HCT116 (cell line): Measurements from ENCODE around the gene MAPK8IP1. TPM values are rescaled to one million over a fixed set of nuclear protein-coding genes. Genes with fewer than 3 reads are reported as not detected.

Experiments
- ATAC-seq: fragments of 200-7000 bp; cut with Tn5 transposase; 2 replicates; pipeline ENCODE4 v1.9.1; 2020; ENCODE audit warnings: mild to moderate bottlenecking, moderate library complexity
- BruUV-seq: library from RNA; stranded (reverse); fragments of 400-500 nt; replicated peaks from 2 replicates; lab custom pipeline; 2021; lab: Mats Ljungman, UMichigan
- CTCF ChIA-PET: fragments of 300-600 bp; sonication (Branson Sonifier 250); formaldehyde crosslinking; loops from one replicate; lab custom pipeline; 2021; ENCODE audit warnings: antibody characterized with exemption; lab: Charles Lee
- POLR2A ChIA-PET: fragments of 300-600, 350-600 bp; sonication (Branson Sonifier 250); formaldehyde crosslinking; loops from one replicate; lab custom pipeline; 2021; ENCODE audit warnings: antibody characterized with exemption; lab: Charles Lee
- RAD21 ChIA-PET, 2 experiments: fragments of 300-600 bp; sonication (Branson Sonifier 250); formaldehyde crosslinking; loops; one replicate each; lab custom pipeline; 2023; ENCODE audit warnings: low total read pairs in 2 of 2; ENCODE audit not compliant: uncharacterized antibody in 2 of 2, unreplicated experiment in 2 of 2, low non-redundant PET in 1 of 2; lab: Charles Lee
- DNase-seq: peaks from one replicate; pipeline ENCODE4 v3.0.0-alpha.2; 2010; ENCODE audit warnings: low read depth, low spot score
- H2AFZ ChIP-seq: fragments of 200-600 bp; shearing (Covaris generic), sonication (generic); 2 replicates; pipeline ENCODE4 v1.6.1; 2017; ENCODE audit warnings: low read depth, mixed run types, mixed read lengths, antibody characterized with exemption, low read length; ENCODE audit not compliant: poor library complexity, severe bottlenecking
- H3K27ac ChIP-seq: 2 replicates; pipeline ENCODE4 v1.5.1; 2012; ENCODE audit warnings: low read depth, low read length
- H3K27me3 ChIP-seq: fragments of 200-600 bp; sonication (generic); 2 replicates; pipeline ENCODE4 v1.6.1; 2016; ENCODE audit warnings: mixed run types, low read length, mixed read lengths; ENCODE audit not compliant: insufficient read depth
- H3K36me3 ChIP-seq, 2 experiments: fragments of 200-500 bp in 1 of 2; fragments of 200-600 bp in 1 of 2; sonication (Bioruptor generic) in 1 of 2; sonication (generic) in 1 of 2; 2 replicates each; pipeline versions ENCODE4 v1.5.1 to v1.6.1; 2014 to 2016; ENCODE audit warnings: low read length in 2 of 2, inconsistent platforms in 1 of 2, mixed read lengths in 1 of 2, mixed run types in 1 of 2; ENCODE audit not compliant: insufficient read depth in 2 of 2, control insufficient read depth in 1 of 2
- H3K4me1 ChIP-seq, 2 experiments: fragments of 200-600 bp in 1 of 2; sonication (generic) in 1 of 2; 2 replicates each; pipeline versions ENCODE4 v1.5.1 to v1.6.1; 2012 to 2017; ENCODE audit warnings: low read length in 2 of 2, inconsistent platforms in 1 of 2, mild to moderate bottlenecking in 1 of 2, mixed read lengths in 1 of 2, mixed run types in 1 of 2, moderate library complexity in 1 of 2; ENCODE audit not compliant: insufficient read depth in 2 of 2, control insufficient read depth in 1 of 2
- H3K4me2 ChIP-seq: fragments of 200-600 bp; sonication (generic); 2 replicates; pipeline ENCODE4 v1.6.1; 2017; ENCODE audit warnings: mixed run types, low read length, mixed read lengths
- H3K4me3 ChIP-seq, 2 experiments: fragments of 200-600 bp in 1 of 2; sonication (generic) in 1 of 2; replicated peaks in 1 of 2; 2 replicates each; pipeline ENCODE4 v1.5.1; 2011 to 2016; ENCODE audit warnings: low read length in 2 of 2, control low read depth in 1 of 2, low read depth in 1 of 2, mild to moderate bottlenecking in 1 of 2, mixed read lengths in 1 of 2, mixed run types in 1 of 2
- H3K79me2 ChIP-seq: fragments of 200-600 bp; sonication (generic); 2 replicates; pipeline ENCODE4 v1.6.1; 2017; ENCODE audit warnings: mild to moderate bottlenecking, mixed run types, low read length, moderate library complexity, mixed read lengths; ENCODE audit not compliant: insufficient read depth
- H3K9ac ChIP-seq: fragments of 200-600 bp; sonication (generic); 2 replicates; pipeline ENCODE4 v1.6.1; 2016; ENCODE audit warnings: low read length, mixed read lengths
- H3K9me2 ChIP-seq: fragments of 200-600 bp; sonication (generic), shearing (Covaris generic); 2 replicates; pipeline ENCODE4 v1.6.1; 2017; ENCODE audit warnings: mixed run types, mild to moderate bottlenecking, moderate library complexity; ENCODE audit not compliant: insufficient read depth
- H3K9me3 ChIP-seq, 2 experiments: fragments of 200-500 bp in 1 of 2; fragments of 200-600 bp in 1 of 2; sonication (Bioruptor generic) in 1 of 2; sonication (generic) in 1 of 2; 2 replicates each; pipeline ENCODE4 v1.6.1; 2014 to 2017; ENCODE audit warnings: low read length in 2 of 2, mixed read lengths in 2 of 2, inconsistent platforms in 1 of 2, low read depth in 1 of 2, mild to moderate bottlenecking in 1 of 2, mixed run types in 1 of 2, moderate library complexity in 1 of 2; ENCODE audit not compliant: control insufficient read depth in 1 of 2, insufficient read depth in 1 of 2
- H4K20me1 ChIP-seq: fragments of 200-600 bp; sonication (generic), shearing (Covaris generic); 2 replicates; pipeline ENCODE4 v1.6.1; 2017; ENCODE audit warnings: mixed run types, mild to moderate bottlenecking, moderate library complexity; ENCODE audit not compliant: insufficient read depth
- CBX3 ChIP-seq: IDR thresholded peaks from 2 replicates; pipeline ENCODE4 v1.6.1; 2012; ENCODE audit warnings: low read depth
- ELF1 ChIP-seq: IDR thresholded peaks from 2 replicates; pipeline ENCODE4 v1.6.1; 2012; ENCODE audit warnings: low read depth, borderline replicate concordance
- EZH2 ChIP-seq: fragments of 200-600 bp; sonication (generic); IDR thresholded peaks from 2 replicates; pipeline ENCODE4 v1.6.1; 2017; ENCODE audit warnings: antibody characterized with exemption, mixed run types
- EZH2phosphoT487 ChIP-seq: fragments of 200-600 bp; IDR thresholded peaks from 2 replicates; pipeline ENCODE4 v1.6.1; 2018; ENCODE audit warnings: antibody characterized with exemption, borderline replicate concordance
- MAX ChIP-seq: IDR thresholded peaks from 2 replicates; pipeline ENCODE4 v1.6.1; 2012
- RAD21 ChIP-seq: IDR thresholded peaks from 2 replicates; pipeline ENCODE4 v1.6.1; 2012; ENCODE audit warnings: low read depth, mild to moderate bottlenecking
- REST ChIP-seq: IDR thresholded peaks from 2 replicates; pipeline ENCODE4 v1.6.1; 2012; ENCODE audit warnings: low read depth
- SIN3A ChIP-seq: IDR thresholded peaks from 2 replicates; pipeline ENCODE4 v1.6.1; 2012; ENCODE audit warnings: low read depth
- TCF7L2 ChIP-seq: IDR thresholded peaks from 2 replicates; pipeline ENCODE4 v1.7.0; 2011; ENCODE audit warnings: borderline replicate concordance, inconsistent platforms; ENCODE audit not compliant: insufficient read depth, insufficient read length; ENCODE audit errors: extremely low read depth
- ZBTB33 ChIP-seq: IDR thresholded peaks from 2 replicates; pipeline ENCODE4 v1.6.1; 2011; ENCODE audit warnings: mild to moderate bottlenecking, low read length, moderate library complexity; ENCODE audit not compliant: insufficient replicate concordance; ENCODE audit errors: extremely low read depth
- ZFX ChIP-seq: fragments of 450-650 bp; IDR thresholded peaks from 2 replicates; pipeline ENCODE4 v1.6.1; 2017
- ZNF274 ChIP-seq: fragments of 200-500 bp; sonication (Bioruptor generic); IDR thresholded peaks from 2 replicates; pipeline ENCODE4 v1.6.1; 2014; ENCODE audit warnings: mild to moderate bottlenecking, low read depth, low read length, inconsistent platforms
- intact Hi-C: fragments of 100-400 bp; cut with micrococcal nuclease; formaldehyde crosslinking; loops from 2 replicates; pipeline ENCODE4 v1.10.0; 2022
- total RNA-seq: library from RNA; stranded (reverse); gene quantifications from one replicate; pipeline ENCODE4 v1.2.1, GENCODE V29; 2021; ENCODE audit not compliant: unreplicated experiment

The MAPK8IP1 gene
- total RNA-seq, 1 experiment from 2014 or later = 10.1 TPM

- CTCF ChIA-PET = no interaction called here
- RAD21 ChIA-PET = no interaction called here
- peaks cover 10 to 18% of the 10 kb centered on the region in 2 experiments; a peak in 3 of 4 replicates for H3K4me1 ChIP-seq
- no TSS peak for BruUV-seq
- TF ChIP-seq ZNF274 (no peak), ELF1 (no peak), ZBTB33 (no peak), RAD21 (no peak), CBX3 (no peak), MAX (no peak), SIN3A (no peak), ZFX (no peak), EZH2 (no peak), TCF7L2 (no peak), EZH2phosphoT487 (no peak), REST (no peak)
- TF ChIP-seq, all 23 proteins: peak for 0
- Histone ChIP-seq H3K9me3 (no peaks in the 10 kb centered on the region), H3K9ac (no peak overlapping the region), H3K27ac (no peak overlapping the region), H3K4me3 (no peak overlapping the region), H3K9me2 (no peaks in the 10 kb centered on the region), H2AFZ (no peak overlapping the region), H3K79me2 (no peaks in the 10 kb centered on the region), H3K4me2 (no peak overlapping the region), H3K36me3 (no peaks in the 10 kb centered on the region), H4K20me1 (no peaks in the 10 kb centered on the region), H3K27me3 (no peaks in the 10 kb centered on the region)
- intact Hi-C loops = no loop called here
- DNase-seq (no peak), ATAC-seq (no peak)
- POLR2A ChIA-PET = no interaction called here
Observed at GRCh38 chr11:45894555-45895247, 9.2 kb downstream of the MAPK8IP1 start.
